HCT116 (cell line): ENCODE results near the gene MAML2. TPM values are rescaled to one million over a fixed set of nuclear protein-coding genes. Genes with fewer than 3 reads are reported as not detected.

Experiments
- ATAC-seq: fragments of 200-7000 bp; cut with Tn5 transposase; 2 replicates; pipeline ENCODE4 v1.9.1; 2020; ENCODE audit warnings: mild to moderate bottlenecking, moderate library complexity
- BruUV-seq: library from RNA; stranded (reverse); fragments of 400-500 nt; replicated peaks from 2 replicates; lab custom pipeline; 2021; lab: Mats Ljungman, UMichigan
- CTCF ChIA-PET: fragments of 300-600 bp; sonication (Branson Sonifier 250); formaldehyde crosslinking; loops from one replicate; lab custom pipeline; 2021; ENCODE audit warnings: antibody characterized with exemption; lab: Charles Lee
- POLR2A ChIA-PET: fragments of 300-600, 350-600 bp; sonication (Branson Sonifier 250); formaldehyde crosslinking; loops from one replicate; lab custom pipeline; 2021; ENCODE audit warnings: antibody characterized with exemption; lab: Charles Lee
- RAD21 ChIA-PET, 2 experiments: fragments of 300-600 bp; sonication (Branson Sonifier 250); formaldehyde crosslinking; loops; one replicate each; lab custom pipeline; 2023; ENCODE audit warnings: low total read pairs in 2 of 2; ENCODE audit not compliant: uncharacterized antibody in 2 of 2, unreplicated experiment in 2 of 2, low non-redundant PET in 1 of 2; lab: Charles Lee
- DNase-seq: peaks from one replicate; pipeline ENCODE4 v3.0.0-alpha.2; 2010; ENCODE audit warnings: low read depth, low spot score
- H2AFZ ChIP-seq: fragments of 200-600 bp; shearing (Covaris generic), sonication (generic); 2 replicates; pipeline ENCODE4 v1.6.1; 2017; ENCODE audit warnings: low read depth, mixed run types, mixed read lengths, antibody characterized with exemption, low read length; ENCODE audit not compliant: poor library complexity, severe bottlenecking
- H3K27ac ChIP-seq: 2 replicates; pipeline ENCODE4 v1.5.1; 2012; ENCODE audit warnings: low read depth, low read length
- H3K27me3 ChIP-seq: fragments of 200-600 bp; sonication (generic); 2 replicates; pipeline ENCODE4 v1.6.1; 2016; ENCODE audit warnings: mixed run types, low read length, mixed read lengths; ENCODE audit not compliant: insufficient read depth
- H3K36me3 ChIP-seq, 2 experiments: fragments of 200-500 bp in 1 of 2; fragments of 200-600 bp in 1 of 2; sonication (Bioruptor generic) in 1 of 2; sonication (generic) in 1 of 2; 2 replicates each; pipeline versions ENCODE4 v1.5.1 to v1.6.1; 2014 to 2016; ENCODE audit warnings: low read length in 2 of 2, inconsistent platforms in 1 of 2, mixed read lengths in 1 of 2, mixed run types in 1 of 2; ENCODE audit not compliant: insufficient read depth in 2 of 2, control insufficient read depth in 1 of 2
- H3K4me1 ChIP-seq, 2 experiments: fragments of 200-600 bp in 1 of 2; sonication (generic) in 1 of 2; 2 replicates each; pipeline versions ENCODE4 v1.5.1 to v1.6.1; 2012 to 2017; ENCODE audit warnings: low read length in 2 of 2, inconsistent platforms in 1 of 2, mild to moderate bottlenecking in 1 of 2, mixed read lengths in 1 of 2, mixed run types in 1 of 2, moderate library complexity in 1 of 2; ENCODE audit not compliant: insufficient read depth in 2 of 2, control insufficient read depth in 1 of 2
- H3K4me2 ChIP-seq: fragments of 200-600 bp; sonication (generic); 2 replicates; pipeline ENCODE4 v1.6.1; 2017; ENCODE audit warnings: mixed run types, low read length, mixed read lengths
- H3K4me3 ChIP-seq, 2 experiments: fragments of 200-600 bp in 1 of 2; sonication (generic) in 1 of 2; replicated peaks in 1 of 2; 2 replicates each; pipeline ENCODE4 v1.5.1; 2011 to 2016; ENCODE audit warnings: low read length in 2 of 2, control low read depth in 1 of 2, low read depth in 1 of 2, mild to moderate bottlenecking in 1 of 2, mixed read lengths in 1 of 2, mixed run types in 1 of 2
- H3K79me2 ChIP-seq: fragments of 200-600 bp; sonication (generic); 2 replicates; pipeline ENCODE4 v1.6.1; 2017; ENCODE audit warnings: mild to moderate bottlenecking, mixed run types, low read length, moderate library complexity, mixed read lengths; ENCODE audit not compliant: insufficient read depth
- H3K9ac ChIP-seq: fragments of 200-600 bp; sonication (generic); 2 replicates; pipeline ENCODE4 v1.6.1; 2016; ENCODE audit warnings: low read length, mixed read lengths
- H3K9me2 ChIP-seq: fragments of 200-600 bp; sonication (generic), shearing (Covaris generic); 2 replicates; pipeline ENCODE4 v1.6.1; 2017; ENCODE audit warnings: mixed run types, mild to moderate bottlenecking, moderate library complexity; ENCODE audit not compliant: insufficient read depth
- H3K9me3 ChIP-seq, 2 experiments: fragments of 200-500 bp in 1 of 2; fragments of 200-600 bp in 1 of 2; sonication (Bioruptor generic) in 1 of 2; sonication (generic) in 1 of 2; 2 replicates each; pipeline ENCODE4 v1.6.1; 2014 to 2017; ENCODE audit warnings: low read length in 2 of 2, mixed read lengths in 2 of 2, inconsistent platforms in 1 of 2, low read depth in 1 of 2, mild to moderate bottlenecking in 1 of 2, mixed run types in 1 of 2, moderate library complexity in 1 of 2; ENCODE audit not compliant: control insufficient read depth in 1 of 2, insufficient read depth in 1 of 2
- H4K20me1 ChIP-seq: fragments of 200-600 bp; sonication (generic), shearing (Covaris generic); 2 replicates; pipeline ENCODE4 v1.6.1; 2017; ENCODE audit warnings: mixed run types, mild to moderate bottlenecking, moderate library complexity; ENCODE audit not compliant: insufficient read depth
- CBX3 ChIP-seq: IDR thresholded peaks from 2 replicates; pipeline ENCODE4 v1.6.1; 2012; ENCODE audit warnings: low read depth
- CTCF ChIP-seq, 3 experiments: fragments of 200-600 bp in 1 of 3; sonication (generic) in 1 of 3; IDR thresholded peaks in 2 of 3; conservative IDR thresholded peaks in 1 of 3; 2 replicates each; pipeline ENCODE4 v1.5.1; 2012 to 2017; ENCODE audit warnings: low read depth in 2 of 3, low read length in 2 of 3, antibody characterized with exemption in 1 of 3, borderline replicate concordance in 1 of 3, control low read depth in 1 of 3, mild to moderate bottlenecking in 1 of 3, mixed read lengths in 1 of 3, mixed run types in 1 of 3, moderate library complexity in 1 of 3; ENCODE audit not compliant: insufficient read depth in 1 of 3
- EGR1 ChIP-seq: IDR thresholded peaks from 2 replicates; pipeline ENCODE4 v1.6.1; 2012; ENCODE audit warnings: low read depth
- ELF1 ChIP-seq: IDR thresholded peaks from 2 replicates; pipeline ENCODE4 v1.6.1; 2012; ENCODE audit warnings: low read depth, borderline replicate concordance
- EZH2 ChIP-seq: fragments of 200-600 bp; sonication (generic); IDR thresholded peaks from 2 replicates; pipeline ENCODE4 v1.6.1; 2017; ENCODE audit warnings: antibody characterized with exemption, mixed run types
- JUND ChIP-seq: IDR thresholded peaks from 2 replicates; pipeline ENCODE4 v1.6.1; 2012
- POLR2A ChIP-seq: IDR thresholded peaks from 2 replicates; pipeline ENCODE4 v1.7.0; 2011; ENCODE audit warnings: borderline replicate concordance; ENCODE audit not compliant: insufficient read depth, insufficient read length; ENCODE audit errors: extremely low read depth
- POLR2AphosphoS5 ChIP-seq: IDR thresholded peaks from 2 replicates; pipeline ENCODE4 v1.6.1; 2011; ENCODE audit warnings: mild to moderate bottlenecking, low read depth, low read length, moderate library complexity
- REST ChIP-seq: IDR thresholded peaks from 2 replicates; pipeline ENCODE4 v1.6.1; 2012; ENCODE audit warnings: low read depth
- SIN3A ChIP-seq: IDR thresholded peaks from 2 replicates; pipeline ENCODE4 v1.6.1; 2012; ENCODE audit warnings: low read depth
- SP1 ChIP-seq: IDR thresholded peaks from 2 replicates; pipeline ENCODE4 v1.6.1; 2012; ENCODE audit warnings: low read depth
- SRF ChIP-seq: IDR thresholded peaks from 2 replicates; pipeline ENCODE4 v1.6.1; 2012; ENCODE audit warnings: low read depth
- YY1 ChIP-seq: IDR thresholded peaks from 2 replicates; pipeline ENCODE4 v1.6.1; 2011; ENCODE audit warnings: low read length, low read depth, moderate library complexity, mild to moderate bottlenecking; ENCODE audit not compliant: insufficient replicate concordance; ENCODE audit errors: extremely low read depth
- ZFX ChIP-seq: fragments of 450-650 bp; IDR thresholded peaks from 2 replicates; pipeline ENCODE4 v1.6.1; 2017
- intact Hi-C: fragments of 100-400 bp; cut with micrococcal nuclease; formaldehyde crosslinking; loops from 2 replicates; pipeline ENCODE4 v1.10.0; 2022
- total RNA-seq: library from RNA; stranded (reverse); gene quantifications from one replicate; pipeline ENCODE4 v1.2.1, GENCODE V29; 2021; ENCODE audit not compliant: unreplicated experiment
- TF ChIP-seq, protein P1 (sequence below): IDR thresholded peaks from 2 replicates; pipeline ENCODE4 v1.6.1; 2012

Gene MAML2
- total RNA-seq, 1 experiment from 2014 or later = 2.6 TPM

DNA sequence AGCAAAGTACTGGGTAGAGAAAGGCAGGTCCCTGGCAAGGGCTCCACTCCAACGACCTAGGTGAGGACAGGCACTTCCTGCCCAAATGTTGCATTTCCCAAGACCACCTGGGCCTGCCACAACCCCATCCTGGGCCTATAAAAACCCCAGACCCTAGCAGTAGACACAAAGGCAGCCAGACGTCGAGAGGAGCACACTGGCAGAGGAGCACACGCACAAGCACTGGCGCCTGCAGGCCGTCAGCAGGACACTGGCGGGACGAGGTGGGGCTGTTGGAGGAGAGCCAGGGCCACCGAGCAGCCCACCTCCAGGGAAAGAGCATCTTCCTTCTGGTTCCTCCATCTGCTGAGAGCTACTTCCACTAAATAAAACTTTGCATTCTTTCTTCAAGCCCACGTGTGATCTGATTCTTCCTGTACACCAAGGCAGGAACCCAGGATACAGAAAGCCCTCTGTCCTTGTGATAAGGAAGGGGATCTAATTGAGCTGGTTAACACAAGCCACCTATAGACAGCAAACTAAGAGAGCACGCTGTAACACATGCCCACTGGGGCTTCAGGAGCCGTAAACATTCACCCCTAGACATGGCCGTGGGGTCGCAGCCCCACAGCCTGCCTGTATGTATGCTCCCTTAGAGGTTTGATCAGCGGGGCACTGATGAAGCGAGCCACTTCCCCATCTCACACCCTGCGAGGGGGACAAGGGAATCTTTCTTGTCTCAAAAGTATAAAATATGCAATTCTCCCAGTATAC, 329.4 kb downstream of the MAML2 start:
- ChIA-PET CTCF (no interaction called here), RAD21 (no interaction called here), POLR2A (no interaction called here)
- H3K4me3 ChIP-seq = no peak overlapping the region
- TF ChIP-seq POLR2A = no peak
- TF ChIP-seq SIN3A = no peak
- no peak for TF ChIP-seq POLR2AphosphoS5
- no peak for TF ChIP-seq CTCF (IDR thresholded peaks at IDR 0.05 in 2 of 3, conservative IDR thresholded peaks at IDR 0.05 in 1 of 3; ENCODE audit: borderline replicate concordance in 1 of 3, insufficient read depth in 1 of 3, low read depth in 2 of 3, low read length in 2 of 3)
- no peak for TF ChIP-seq EGR1
- no peak for TF ChIP-seq EZH2
- TF ChIP-seq JUND = no peak
- TF ChIP-seq ZFX = no peak
- no peak for TF ChIP-seq YY1
- TF ChIP-seq SP1 = no peak
- no peak for TF ChIP-seq ELF1
- TF ChIP-seq, protein P1, sequence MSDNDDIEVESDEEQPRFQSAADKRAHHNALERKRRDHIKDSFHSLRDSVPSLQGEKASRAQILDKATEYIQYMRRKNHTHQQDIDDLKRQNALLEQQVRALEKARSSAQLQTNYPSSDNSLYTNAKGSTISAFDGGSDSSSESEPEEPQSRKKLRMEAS = no peak
- no peak for TF ChIP-seq SRF
- TF ChIP-seq REST = no peak
- TF ChIP-seq CBX3 = no peak
- H3K27ac ChIP-seq = no peak overlapping the region
- no peak overlapping the region for H3K9ac ChIP-seq
- H2AFZ ChIP-seq = no peak overlapping the region
- no TSS peak for BruUV-seq
- H3K9me2 ChIP-seq = no peaks in the 10 kb centered on the region
- H4K20me1 ChIP-seq = no peaks in the 10 kb centered on the region
- no peaks in the 10 kb centered on the region for H3K36me3 ChIP-seq
- DNase-seq = no peak
- peak overlapping the region; percentile 9; the same call in 1 of the 2 replicates for H3K4me2 ChIP-seq
- ATAC-seq = peak; percentile 24; the same call in 1 of the 2 replicates
- no peaks in the 10 kb centered on the region for H3K79me2 ChIP-seq
- H3K27me3 ChIP-seq = no peaks in the 10 kb centered on the region
- no peaks in the 10 kb centered on the region for H3K9me3 ChIP-seq
- peaks cover 3 to 25% of the 10 kb centered on the region in 2 experiments; a peak in 2 of 4 replicates for H3K4me1 ChIP-seq
- intact Hi-C loops = no loop called here
